Fibroblast of the conjunctiva (primary cell): ENCODE data around the gene UBE4B.
"Not testable (repeated sequence)": the region's sequence is repeated elsewhere in the genome, so short reads cannot be mapped to it uniquely, and the experiment has no call there.

Experiments used
- DNase-seq: peaks from one replicate; pipeline ENCODE4 v3.0.0-alpha.2; 2010; ENCODE audit warnings: low read depth

The UBE4B gene

GRCh38 chr1:10210841-10211804 is 178.4 kb downstream of the UBE4B start:
- peak; percentile 93 for DNase-seq

GRCh38 chr1:10211805-10212410 is 179.2 kb downstream of the UBE4B start:
- DNase-seq: no peak

GRCh38 chr1:10212476-10212875 is 179.7 kb downstream of the UBE4B start:
- no peak for DNase-seq

GRCh38 chr1:10213186-10213705 is 180.5 kb downstream of the UBE4B start:
- no peak for DNase-seq

- no peak for DNase-seq
These were observed 183.5 kb downstream of the UBE4B start for GRCh38 chr1:10216090-10216749.

- no peak for DNase-seq
These were observed 185.1 kb downstream of the UBE4B start for GRCh38 chr1:10217748-10218441.

GRCh38 chr1:10220200-10220599 is 187.4 kb downstream of the UBE4B start:
- DNase-seq: no peak

GRCh38 chr1:10220657-10221056 is 187.9 kb downstream of the UBE4B start:
- DNase-seq: not testable (repeated sequence)

- no peak for DNase-seq
These were observed 192.8 kb downstream of the UBE4B start for GRCh38 chr1:10225573-10225972.

- no peak for DNase-seq
These were observed 195.8 kb downstream of the UBE4B start for GRCh38 chr1:10228528-10228927.

GRCh38 chr1:10229903-10230302 is 197.1 kb downstream of the UBE4B start:
- DNase-seq: no peak
